Effector memory CD8-positive, alpha-beta T cell (primary cell): Measurements from ENCODE around the gene SYNE4.

Experiments
- ATAC-seq: fragments of 150-1000 bp; cut with Tn5 transposase; replicated peaks from 2 replicates; pipeline ENCODE4 v1.10.0; 2021; ENCODE audit warnings: mild to moderate bottlenecking, moderate library complexity
- DNase-seq, 3 experiments: peaks; one replicate each; pipeline ENCODE4 v3.0.0; 2021
- H3K27ac Mint-ChIP-seq, 2 donors: one replicate each; pipeline ENCODE4 v1.8.0; 2022; ENCODE audit warnings: mild to moderate bottlenecking in 2 of 2, mixed read lengths in 2 of 2, moderate library complexity in 2 of 2
- H3K27me3 Mint-ChIP-seq, 2 donors: one replicate each; pipeline ENCODE4 v1.8.0; 2022; ENCODE audit warnings: mixed read lengths in 2 of 2
- H3K36me3 Mint-ChIP-seq: one replicate; pipeline ENCODE4 v1.8.0; 2022; ENCODE audit warnings: mild to moderate bottlenecking, moderate library complexity, mixed read lengths; ENCODE audit not compliant: insufficient read depth
- H3K4me1 Mint-ChIP-seq, 2 donors: one replicate each; pipeline ENCODE4 v1.8.0; 2022; ENCODE audit warnings: low read depth in 2 of 2, mixed read lengths in 2 of 2
- H3K4me3 Mint-ChIP-seq, 2 donors: one replicate each; pipeline ENCODE4 v1.8.0; 2022; ENCODE audit warnings: mild to moderate bottlenecking in 2 of 2, mixed read lengths in 2 of 2, moderate library complexity in 2 of 2
- H3K9me3 Mint-ChIP-seq, 2 donors: one replicate each; pipeline ENCODE4 v1.8.0; 2022; ENCODE audit warnings: mixed read lengths in 2 of 2

SYNE4 gene

DNA sequence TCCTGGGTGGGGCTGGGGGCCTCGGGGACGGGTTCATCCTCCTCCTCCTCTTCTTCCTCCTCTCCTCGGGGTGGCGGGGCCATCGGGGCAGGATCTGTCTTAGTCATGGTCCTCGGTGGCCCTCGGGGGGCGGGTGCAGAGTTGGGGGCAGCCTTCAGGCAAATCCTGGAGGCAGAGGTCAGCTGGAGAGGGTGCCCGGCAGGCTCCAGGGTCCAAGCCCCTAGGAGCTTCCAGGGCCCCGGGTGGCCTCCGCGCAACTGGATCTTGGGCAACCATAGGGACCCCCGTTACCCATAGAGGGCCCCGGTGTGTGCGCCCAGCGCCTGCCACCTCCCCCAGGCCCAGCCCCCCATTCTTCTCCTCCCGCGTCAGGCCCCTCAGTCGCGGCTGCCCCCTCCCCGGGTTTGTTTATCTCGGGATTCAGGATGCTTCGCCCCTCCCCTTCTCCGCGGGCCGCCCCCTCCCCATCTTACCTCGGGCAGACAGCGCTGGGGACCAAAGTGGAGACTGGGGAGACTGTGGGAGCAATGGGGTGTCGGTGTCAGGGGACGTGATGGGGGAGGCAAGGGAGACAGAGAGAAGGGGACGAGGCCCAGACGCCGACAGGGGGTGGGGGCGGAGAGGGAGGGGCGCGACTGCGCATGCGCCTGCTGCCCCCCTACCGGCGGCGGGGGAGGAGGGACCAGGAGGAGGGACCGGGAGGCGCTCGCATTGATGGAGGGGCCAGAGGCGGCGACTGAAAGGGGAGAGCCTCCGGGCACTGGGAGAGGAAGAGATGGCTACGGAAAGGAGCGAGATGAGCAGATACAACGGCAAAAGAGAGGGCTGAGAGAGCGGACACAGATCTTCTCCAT, 23.9 kb upstream of the SYNE4 start, which contains the start of gene CLIP3:
Gene CLIP3 (minus strand): TSS at position 623 of the 854 bp plus-strand sequence. CDS start 516 bp downstream, at position 107.
- Mint-ChIP-seq H3K36me3 (no peaks in the 10 kb centered on the region), H3K4me1 (peaks cover 24 to 31% of the 10 kb centered on the region in 2 donors), H3K27ac (peak within 1 kb of the TSS in 1 of 2 donors; percentile 42), H3K27me3 (no peaks in the 10 kb centered on the region), H3K9me3 (no peaks in the 10 kb centered on the region), H3K4me3 (peak within 1 kb of the TSS; percentile 48 to 49)
- DNase-seq (no peak), ATAC-seq (no peak)

DNA sequence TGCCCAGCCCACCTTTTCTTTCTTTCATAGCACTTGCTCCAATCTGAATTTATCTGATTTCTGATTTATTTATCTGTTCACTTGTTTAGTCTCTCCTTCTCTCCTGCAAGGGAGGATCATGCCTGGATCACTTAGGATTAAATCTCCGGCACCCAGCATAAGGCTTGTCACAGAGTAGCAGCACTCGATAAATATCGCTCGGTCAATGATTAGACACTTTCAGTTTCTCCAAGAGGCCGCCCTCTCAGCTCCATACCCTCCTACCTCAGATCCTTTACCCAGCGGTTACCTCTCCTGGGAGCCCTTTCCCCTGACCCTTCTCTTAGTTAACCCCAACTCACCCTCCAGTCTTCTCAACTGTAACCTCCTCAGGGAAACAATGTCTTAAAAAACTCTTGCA, 22.7 kb upstream of the SYNE4 start:
- no peaks in the 10 kb centered on the region for H3K27me3 Mint-ChIP-seq
- no peak for ATAC-seq
- no peaks in the 10 kb centered on the region for H3K9me3 Mint-ChIP-seq
- no peaks in the 10 kb centered on the region for H3K36me3 Mint-ChIP-seq
- H3K4me3 Mint-ChIP-seq, result no peak overlapping the region
- H3K4me1 Mint-ChIP-seq, result peaks cover 18 to 22% of the 10 kb centered on the region in 2 donors
- no peak for DNase-seq
- no peak overlapping the region for H3K27ac Mint-ChIP-seq

DNA sequence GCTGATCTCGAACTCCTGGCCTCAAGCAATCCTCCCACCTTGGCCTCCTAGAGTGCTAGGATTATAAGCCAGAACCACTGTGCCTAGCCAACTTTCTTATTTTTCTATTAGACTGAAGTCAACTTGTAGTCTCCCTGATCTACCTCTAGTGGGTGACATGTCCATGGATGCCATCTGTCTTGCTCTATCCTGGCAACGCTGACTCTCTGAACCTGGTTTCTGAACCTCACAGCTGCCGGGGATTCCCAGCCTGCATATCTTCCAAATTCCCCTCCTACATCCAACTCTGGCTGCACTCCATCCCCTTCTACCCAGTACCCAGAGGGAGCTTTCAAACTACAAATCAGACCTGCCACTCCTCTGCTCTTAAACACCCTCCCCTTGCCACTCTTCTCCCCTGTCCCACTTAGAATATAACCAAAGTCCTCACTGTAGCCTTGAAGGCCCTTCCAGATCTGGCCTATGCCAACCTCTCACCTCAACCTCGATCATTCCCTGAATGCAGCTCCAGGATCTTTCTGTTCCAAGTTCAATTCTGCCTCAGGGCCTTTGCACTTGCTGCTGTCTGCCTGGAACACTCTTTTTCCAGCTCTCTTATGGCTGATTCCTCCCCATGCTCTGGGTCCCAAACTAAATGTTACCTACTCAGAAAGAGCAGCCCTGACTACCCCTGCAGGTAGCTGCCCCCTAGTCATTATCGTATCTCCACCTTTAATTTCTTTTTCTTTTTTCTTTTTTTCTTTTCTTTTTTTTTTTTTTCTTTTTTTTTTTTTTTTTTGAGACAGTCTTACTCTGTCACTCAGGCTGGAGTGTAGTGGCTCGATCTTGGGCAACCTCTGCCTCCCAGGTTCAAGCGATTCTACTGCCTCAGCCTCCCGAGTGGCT, 21.9 kb upstream of the SYNE4 start:
- no peak overlapping the region for H3K27ac Mint-ChIP-seq
- ATAC-seq, result no peak

DNA sequence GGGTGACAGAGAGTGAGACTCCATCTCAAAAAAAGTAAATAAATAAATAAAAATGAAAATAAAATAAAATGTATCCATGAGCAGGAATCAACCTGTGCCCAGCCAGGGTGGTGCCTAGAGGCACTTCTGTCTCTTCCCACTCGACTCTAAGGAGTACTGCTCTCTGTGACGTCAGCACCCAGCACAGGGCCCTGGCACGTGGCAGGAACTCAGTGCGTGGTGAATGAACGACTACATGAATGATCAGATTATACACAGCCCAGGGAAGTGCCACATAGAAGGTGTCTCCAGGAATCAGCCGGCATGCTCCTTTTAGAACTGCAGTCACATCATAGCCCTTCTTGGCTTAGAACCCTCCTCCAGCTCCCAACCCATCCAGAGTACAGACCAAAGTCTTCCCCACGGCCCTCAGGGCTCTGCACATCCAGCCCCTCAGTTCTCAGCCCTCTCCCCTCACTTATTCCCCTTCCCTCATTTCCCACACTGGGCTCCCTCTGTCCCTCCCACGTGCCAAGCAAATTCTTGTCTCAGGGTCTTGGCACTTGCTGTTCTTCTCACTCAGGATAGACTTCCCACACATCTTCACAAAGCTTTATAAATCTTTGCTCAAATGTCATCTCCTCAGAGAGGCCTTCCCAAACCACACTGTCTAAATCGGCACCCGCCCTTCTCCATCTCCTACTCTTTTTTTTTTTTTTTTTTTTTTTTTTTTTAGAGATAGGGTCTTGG, 19.9 kb upstream of the SYNE4 start:
- no peaks in the 10 kb centered on the region for H3K9me3 Mint-ChIP-seq
- ATAC-seq (no peak), DNase-seq (no peak)
- no peaks in the 10 kb centered on the region for H3K27me3 Mint-ChIP-seq
- peaks cover 3 to 8% of the 10 kb centered on the region in 2 donors for H3K4me1 Mint-ChIP-seq
- H3K36me3 Mint-ChIP-seq, result no peaks in the 10 kb centered on the region
- H3K27ac Mint-ChIP-seq, result no peak overlapping the region
- H3K4me3 Mint-ChIP-seq, result no peak overlapping the region

More for the DNA sequence above, 21.9 kb upstream of the SYNE4 start:
- H3K36me3 Mint-ChIP-seq, result no peaks in the 10 kb centered on the region
- peaks cover 12 to 16% of the 10 kb centered on the region in 2 donors for H3K4me1 Mint-ChIP-seq
- no peak overlapping the region for H3K4me3 Mint-ChIP-seq
- no peak for DNase-seq
- no peaks in the 10 kb centered on the region for H3K27me3 Mint-ChIP-seq
- H3K9me3 Mint-ChIP-seq, result no peaks in the 10 kb centered on the region

DNA sequence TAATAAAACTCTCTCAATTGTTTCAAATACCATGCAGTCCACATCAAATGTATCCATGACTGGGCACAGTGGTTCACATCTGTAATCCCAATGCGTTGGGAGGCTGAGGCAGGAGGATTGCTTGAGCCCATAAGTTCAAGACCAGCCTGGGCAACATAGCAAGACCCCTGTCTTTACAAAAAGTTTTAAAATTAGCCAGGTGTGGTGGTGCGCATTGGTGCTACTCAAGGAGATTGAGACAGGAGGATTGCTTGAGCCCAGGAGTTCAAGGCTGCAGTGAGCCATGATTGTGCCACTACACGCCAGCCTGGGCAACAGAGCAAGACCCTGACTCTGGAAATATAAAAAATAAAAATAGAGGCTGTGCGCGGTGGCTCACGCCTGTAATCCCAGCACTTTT, 19.1 kb upstream of the SYNE4 start:
- H3K27me3 Mint-ChIP-seq, result no peaks in the 10 kb centered on the region
- peaks cover 0 to 8% of the 10 kb centered on the region in 2 donors for H3K4me1 Mint-ChIP-seq
- no peak overlapping the region for H3K27ac Mint-ChIP-seq

DNA sequence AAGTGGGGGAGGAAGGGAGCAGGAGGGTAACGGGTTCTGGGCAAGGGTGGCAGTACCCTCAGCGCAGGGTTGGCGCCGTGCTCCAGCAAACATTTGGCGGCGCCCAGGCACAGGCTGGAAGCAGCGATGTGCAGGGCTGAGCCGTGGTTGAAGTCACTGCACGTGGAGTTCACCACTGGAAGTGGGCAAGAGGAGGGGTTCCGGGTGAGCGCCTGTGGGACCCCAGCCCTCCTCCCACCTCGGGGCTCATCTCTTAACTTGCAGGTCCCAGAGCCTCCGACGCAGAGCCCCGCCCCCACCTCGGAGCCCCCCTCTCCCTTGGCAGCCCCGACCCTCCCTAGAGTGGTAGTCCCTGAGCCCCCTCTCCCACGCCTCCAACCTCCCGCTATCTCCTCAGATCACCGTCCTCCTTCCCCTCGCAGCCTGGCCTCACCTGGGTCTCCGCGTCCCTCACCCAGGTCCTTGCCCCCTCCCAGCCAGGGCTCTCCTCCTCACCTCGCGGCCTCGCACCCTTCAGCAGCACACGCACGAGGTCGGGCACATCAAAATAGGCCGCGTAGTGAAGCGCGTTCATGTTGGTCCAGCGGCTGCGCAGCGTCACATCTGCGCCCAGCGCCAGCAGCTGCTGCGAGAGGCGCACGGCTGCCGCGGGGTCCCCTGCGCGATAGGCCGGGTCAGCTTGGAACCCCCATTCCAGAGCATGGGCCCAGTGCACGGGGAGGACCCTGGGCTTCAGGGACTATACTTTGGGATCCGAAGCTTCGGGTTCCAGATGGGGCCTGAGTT, 17.7 kb upstream of the SYNE4 start:
- Mint-ChIP-seq H3K4me1 (peaks cover 0 to 1% of the 10 kb centered on the region in 2 donors), H3K27ac (no peak overlapping the region), H3K4me3 (no peak overlapping the region), H3K9me3 (no peaks in the 10 kb centered on the region), H3K36me3 (no peaks in the 10 kb centered on the region), H3K27me3 (no peaks in the 10 kb centered on the region)
- DNase-seq (no peak), ATAC-seq (no peak)

More for the DNA sequence above, 19.1 kb upstream of the SYNE4 start:
- DNase-seq, result no peak
- no peak for ATAC-seq
- Mint-ChIP-seq H3K36me3 (no peaks in the 10 kb centered on the region), H3K4me3 (no peak overlapping the region), H3K9me3 (no peaks in the 10 kb centered on the region)

DNA sequence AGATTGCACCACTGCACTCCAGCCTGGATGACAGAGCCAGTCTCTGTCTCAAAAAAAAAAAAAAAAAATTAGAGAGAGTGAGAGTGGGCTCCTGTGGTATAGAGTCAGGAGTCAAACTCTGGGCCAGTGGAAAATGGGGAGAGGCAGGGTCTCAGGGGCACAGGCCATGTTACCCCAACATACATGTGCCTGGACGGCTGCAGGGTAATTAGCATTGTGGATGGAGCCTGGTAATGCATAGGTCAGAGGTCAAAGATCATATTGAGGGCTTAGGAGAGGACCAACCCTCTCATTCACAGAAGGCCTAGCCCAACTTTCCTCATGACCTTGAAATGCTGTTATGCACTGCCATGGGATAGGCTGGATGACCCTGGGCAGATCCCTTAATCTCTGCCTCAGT, 16.9 kb upstream of the SYNE4 start:
- Mint-ChIP-seq H3K4me3 (no peak overlapping the region), H3K27ac (no peak overlapping the region), H3K36me3 (no peaks in the 10 kb centered on the region), H3K9me3 (no peaks in the 10 kb centered on the region), H3K27me3 (no peaks in the 10 kb centered on the region), H3K4me1 (no peaks in the 10 kb centered on the region)
- no peak for DNase-seq
- ATAC-seq, result no peak

DNA sequence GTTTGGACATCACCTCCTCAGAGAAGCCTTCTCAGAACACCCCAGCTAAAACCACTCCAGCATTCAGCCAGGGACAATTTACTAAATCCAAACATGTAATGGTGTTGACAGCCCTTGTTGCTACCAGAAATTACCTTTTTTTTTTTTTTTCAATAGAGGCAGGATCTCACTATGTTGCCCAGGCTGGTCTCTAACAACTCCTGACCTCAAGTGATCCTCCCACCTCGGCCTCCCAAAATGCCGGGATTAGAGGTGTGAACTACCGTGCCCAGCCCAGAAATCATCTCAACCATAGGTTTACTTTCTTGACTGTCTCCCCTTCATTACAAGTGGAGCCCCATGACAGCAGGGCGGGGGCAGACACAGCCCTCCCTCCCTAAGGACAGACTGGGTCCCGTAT, 14.8 kb upstream of the SYNE4 start:
- peak overlapping the region in 1 of 2 donors; percentile 55 for H3K27ac Mint-ChIP-seq
- no peaks in the 10 kb centered on the region for H3K27me3 Mint-ChIP-seq
- H3K4me3 Mint-ChIP-seq, result no peak overlapping the region
- DNase-seq (no peak), ATAC-seq (no peak)
- H3K9me3 Mint-ChIP-seq, result no peaks in the 10 kb centered on the region
- H3K4me1 Mint-ChIP-seq, result no peaks in the 10 kb centered on the region
- H3K36me3 Mint-ChIP-seq, result peaks cover 3% of the 10 kb centered on the region

DNA sequence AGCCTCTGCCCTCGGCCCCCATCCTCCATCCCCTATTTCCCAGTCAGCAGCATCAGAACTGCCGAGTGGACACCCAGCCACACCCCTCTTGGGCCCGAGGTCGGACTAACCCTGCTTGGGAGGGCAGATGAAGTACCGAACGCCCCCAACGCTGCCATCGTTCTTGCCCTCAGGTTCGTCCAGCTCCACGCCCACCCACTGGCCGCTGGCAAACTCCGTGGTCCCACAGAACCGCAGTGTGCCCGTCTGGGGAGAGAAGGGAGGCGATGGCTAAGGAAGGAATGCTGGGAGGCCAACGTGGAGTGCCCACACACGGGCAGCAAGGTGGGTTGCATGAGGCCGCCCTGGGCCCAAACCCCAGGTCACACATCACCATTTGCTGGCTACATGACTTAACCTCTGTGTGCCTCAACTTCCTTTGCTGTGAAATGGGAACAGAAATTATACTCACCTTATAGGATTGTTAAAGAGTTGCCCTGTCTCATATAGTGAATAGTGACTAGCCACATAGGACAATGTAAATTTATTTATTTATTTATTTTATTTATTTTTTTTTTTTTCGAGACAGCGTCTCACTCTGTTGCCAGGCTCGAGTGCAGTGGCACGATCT, 10.6 kb upstream of the SYNE4 start:
- Mint-ChIP-seq H3K9me3 (no peaks in the 10 kb centered on the region), H3K4me1 (peaks cover 9 to 10% of the 10 kb centered on the region in 2 donors), H3K36me3 (peaks cover 8% of the 10 kb centered on the region), H3K27me3 (no peaks in the 10 kb centered on the region), H3K4me3 (no peak overlapping the region), H3K27ac (no peak overlapping the region)
- ATAC-seq, result no peak
- no peak for DNase-seq

DNA sequence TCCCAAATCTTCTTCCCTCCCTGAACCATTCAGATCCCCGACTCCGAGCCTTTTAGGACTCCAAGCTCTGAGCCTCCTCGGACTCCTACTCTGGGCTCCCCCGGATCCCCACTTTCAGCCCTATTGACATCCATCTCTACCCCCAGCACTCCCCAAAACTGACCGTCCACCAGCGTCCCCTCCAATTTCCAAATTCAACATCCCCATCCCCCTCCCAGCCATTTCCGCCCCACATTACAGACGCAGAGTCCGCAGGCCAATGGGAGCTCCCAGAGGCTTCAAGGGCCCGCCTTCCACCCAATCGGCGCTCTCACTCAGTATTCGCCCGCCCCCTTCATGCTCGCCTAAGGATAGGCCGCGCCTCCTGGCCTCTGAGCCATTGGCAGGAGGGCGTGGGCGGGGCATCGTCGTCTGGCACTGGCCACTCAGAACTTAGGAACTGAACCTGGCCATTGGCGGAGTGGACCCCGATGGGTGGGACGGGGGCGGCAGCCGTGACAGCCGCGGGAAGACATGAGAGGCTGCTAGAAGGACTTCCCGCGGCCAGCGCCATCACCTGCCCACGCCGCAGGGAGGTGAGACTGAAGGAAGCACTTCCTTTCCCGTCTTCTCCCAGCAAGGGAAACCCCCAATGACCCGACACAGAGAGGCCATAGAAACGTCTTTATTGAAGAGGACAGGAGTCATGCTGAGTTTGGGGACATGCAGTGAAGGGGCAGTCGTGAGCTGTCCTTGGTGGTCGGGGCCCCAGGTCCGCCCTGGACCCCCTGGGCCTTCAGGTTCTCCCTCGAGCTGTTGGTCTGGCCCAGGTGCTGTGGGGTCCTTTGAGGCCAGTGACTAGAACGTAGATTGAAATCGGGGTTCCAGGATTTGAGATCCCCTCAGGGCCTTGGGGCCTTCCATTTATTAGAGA, 5.7 kb upstream of the SYNE4 start, which contains the start of gene ALKBH6:
Gene ALKBH6 (minus strand): TSS at position 202 of the 913 bp plus-strand sequence. CDS start 816 bp downstream, outside the sequence.
- DNase-seq (peak; percentile 98 to 99 (median 98)), ATAC-seq (peak; percentile 97)
- Mint-ChIP-seq H3K4me3 (peak within 1 kb of the TSS; percentile 98 to 99), H3K4me1 (peaks cover 32 to 34% of the 10 kb centered on the region in 2 donors), H3K27me3 (no peaks in the 10 kb centered on the region), H3K36me3 (peaks cover 15% of the 10 kb centered on the region), H3K27ac (peak within 1 kb of the TSS; percentile 97), H3K9me3 (no peaks in the 10 kb centered on the region)

DNA sequence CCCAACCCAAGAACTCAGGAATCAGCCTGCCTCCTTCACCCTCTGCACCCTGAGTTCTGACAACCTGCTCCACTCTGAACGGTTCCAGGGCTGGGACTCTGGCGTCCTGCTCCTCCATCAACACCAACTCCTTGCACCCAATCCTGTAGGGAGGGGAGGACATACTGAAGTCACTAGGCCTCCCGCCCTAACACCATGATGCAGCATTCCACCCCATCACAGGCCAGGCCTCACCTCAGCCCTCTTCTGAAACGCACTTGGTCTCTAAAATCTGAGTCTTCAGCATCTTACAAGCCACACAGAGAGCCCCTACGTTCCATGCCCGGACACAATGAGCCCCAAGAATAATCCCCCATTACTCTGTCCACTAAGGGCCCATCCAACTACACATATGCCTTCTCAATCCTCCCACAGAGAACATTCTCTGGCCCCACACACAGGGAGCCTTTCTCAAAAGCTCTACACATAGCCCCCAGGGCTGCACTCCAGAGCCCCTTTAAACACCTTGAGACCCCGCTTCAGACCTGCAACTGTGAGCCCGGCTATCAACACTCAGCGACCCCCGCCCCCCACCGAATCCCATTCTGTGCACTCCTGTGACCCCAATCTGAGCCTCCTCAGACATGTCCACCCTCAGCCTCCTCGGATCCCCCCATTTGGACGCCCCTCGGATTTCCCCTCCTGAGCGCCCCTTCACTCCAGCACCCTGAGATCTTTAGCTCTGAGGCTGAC, 4.8 kb upstream of the SYNE4 start:
- peaks cover 36 to 39% of the 10 kb centered on the region in 2 donors for H3K4me1 Mint-ChIP-seq
- ATAC-seq, result no peak
- no peak for DNase-seq

More for the DNA sequence above, 4.8 kb upstream of the SYNE4 start:
- Mint-ChIP-seq H3K27me3 (no peaks in the 10 kb centered on the region), H3K27ac (peak overlapping the region; percentile 97), H3K4me3 (peak overlapping the region; percentile 98 to 99), H3K36me3 (peaks cover 12% of the 10 kb centered on the region), H3K9me3 (no peaks in the 10 kb centered on the region)
